Chondrocyte (in vitro differentiated cells): ENCODE data around the gene PACS2. TPM values are rescaled to one million over a fixed set of nuclear protein-coding genes. Genes with fewer than 3 reads are reported as not detected.
"Not testable (repeated sequence)": the region's sequence is repeated elsewhere in the genome, so short reads cannot be mapped to it uniquely, and the experiment has no call there.

ENCODE experiments used
- DNase-seq: peaks from one replicate; pipeline ENCODE4 v3.0.0; 2021; ENCODE audit warnings: mixed read lengths, low spot score
- H3K27ac Mint-ChIP-seq: one replicate; pipeline ENCODE4 v1.8.0; 2021; ENCODE audit warnings: mild to moderate bottlenecking, moderate library complexity, mixed read lengths; ENCODE audit not compliant: unreplicated experiment
- H3K27me3 Mint-ChIP-seq: 2 replicates; pipeline ENCODE4 v1.8.0; 2021; ENCODE audit warnings: low read depth, mixed read lengths
- H3K36me3 Mint-ChIP-seq: 2 replicates; pipeline ENCODE4 v1.8.0; 2021; ENCODE audit warnings: low read depth, mixed read lengths
- H3K4me1 Mint-ChIP-seq: 2 replicates; pipeline ENCODE4 v1.8.0; 2021; ENCODE audit warnings: low read depth, mild to moderate bottlenecking, mixed read lengths
- H3K4me3 Mint-ChIP-seq: one replicate; pipeline ENCODE4 v1.8.0; 2021; ENCODE audit warnings: mild to moderate bottlenecking, moderate library complexity, mixed read lengths; ENCODE audit not compliant: unreplicated experiment
- H3K9me3 Mint-ChIP-seq: 2 replicates; pipeline ENCODE4 v1.8.0; 2021; ENCODE audit warnings: low read depth, mixed read lengths
- total RNA-seq: library from RNA; stranded (reverse); gene quantifications from 3 replicates; pipeline ENCODE4 v1.2.1, GENCODE V29; 2021
- TF ChIP-seq, protein P1 (sequence below): fragments of 200-600 bp; sonication (generic); IDR thresholded peaks from 2 replicates; pipeline ENCODE4 v1.5.0; 2021; ENCODE audit warnings: antibody characterized with exemption, mild to moderate bottlenecking, moderate library complexity

The PACS2 gene
- total RNA-seq, 1 donor from 2014 or later = 82.6 TPM

DNA sequence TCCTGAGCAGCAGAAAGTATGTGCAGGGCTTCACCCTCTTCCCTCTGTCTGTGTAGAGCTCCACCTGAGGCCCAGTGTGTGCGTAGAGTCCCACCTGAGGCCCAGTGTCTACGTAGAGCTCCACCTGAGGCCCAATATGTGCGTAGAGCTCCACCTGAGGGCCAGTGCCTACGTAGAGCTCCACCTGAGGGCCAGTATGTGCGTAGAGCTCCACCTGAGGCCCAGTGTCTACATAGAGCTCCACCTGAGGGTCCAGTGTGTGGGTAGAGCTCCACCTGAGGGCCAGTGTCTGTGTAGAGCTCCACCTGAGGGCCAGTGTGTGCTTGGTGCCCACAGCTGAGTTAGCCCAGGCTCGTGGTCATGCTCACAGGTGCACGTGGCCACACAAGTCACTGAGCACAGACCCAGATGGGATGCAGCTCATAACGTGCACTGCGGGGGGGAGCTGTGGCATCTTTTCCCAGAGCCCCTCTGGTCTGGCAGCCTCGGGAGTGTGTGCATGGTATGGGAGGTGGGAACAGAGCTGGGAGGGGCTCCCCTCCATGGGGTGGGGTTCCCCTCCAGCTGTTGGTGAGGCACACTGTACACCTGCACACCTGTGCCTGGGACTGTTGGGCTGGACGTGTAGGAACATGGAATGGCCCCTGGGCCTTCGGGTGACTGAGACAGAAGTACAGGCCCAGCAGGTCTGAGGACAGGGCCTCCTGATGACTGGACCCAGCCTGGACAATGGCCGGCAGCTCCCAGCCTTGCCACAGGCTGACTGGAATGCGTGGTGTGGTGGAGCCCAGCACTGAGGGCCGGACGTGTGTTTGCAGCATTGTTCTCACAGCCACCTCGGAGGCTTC is 20.1 kb downstream of the PACS2 start:
- no peak for DNase-seq
- peaks cover 20% of the 10 kb centered on the region for H3K4me1 Mint-ChIP-seq
- TF ChIP-seq, protein P1, sequence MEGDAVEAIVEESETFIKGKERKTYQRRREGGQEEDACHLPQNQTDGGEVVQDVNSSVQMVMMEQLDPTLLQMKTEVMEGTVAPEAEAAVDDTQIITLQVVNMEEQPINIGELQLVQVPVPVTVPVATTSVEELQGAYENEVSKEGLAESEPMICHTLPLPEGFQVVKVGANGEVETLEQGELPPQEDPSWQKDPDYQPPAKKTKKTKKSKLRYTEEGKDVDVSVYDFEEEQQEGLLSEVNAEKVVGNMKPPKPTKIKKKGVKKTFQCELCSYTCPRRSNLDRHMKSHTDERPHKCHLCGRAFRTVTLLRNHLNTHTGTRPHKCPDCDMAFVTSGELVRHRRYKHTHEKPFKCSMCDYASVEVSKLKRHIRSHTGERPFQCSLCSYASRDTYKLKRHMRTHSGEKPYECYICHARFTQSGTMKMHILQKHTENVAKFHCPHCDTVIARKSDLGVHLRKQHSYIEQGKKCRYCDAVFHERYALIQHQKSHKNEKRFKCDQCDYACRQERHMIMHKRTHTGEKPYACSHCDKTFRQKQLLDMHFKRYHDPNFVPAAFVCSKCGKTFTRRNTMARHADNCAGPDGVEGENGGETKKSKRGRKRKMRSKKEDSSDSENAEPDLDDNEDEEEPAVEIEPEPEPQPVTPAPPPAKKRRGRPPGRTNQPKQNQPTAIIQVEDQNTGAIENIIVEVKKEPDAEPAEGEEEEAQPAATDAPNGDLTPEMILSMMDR = no peak
- no peak overlapping the region for H3K4me3 Mint-ChIP-seq
- H3K27ac Mint-ChIP-seq = no peak overlapping the region
- H3K36me3 Mint-ChIP-seq = peaks cover 3% of the 10 kb centered on the region
- no peaks in the 10 kb centered on the region for H3K27me3 Mint-ChIP-seq
- no peaks in the 10 kb centered on the region for H3K9me3 Mint-ChIP-seq

DNA sequence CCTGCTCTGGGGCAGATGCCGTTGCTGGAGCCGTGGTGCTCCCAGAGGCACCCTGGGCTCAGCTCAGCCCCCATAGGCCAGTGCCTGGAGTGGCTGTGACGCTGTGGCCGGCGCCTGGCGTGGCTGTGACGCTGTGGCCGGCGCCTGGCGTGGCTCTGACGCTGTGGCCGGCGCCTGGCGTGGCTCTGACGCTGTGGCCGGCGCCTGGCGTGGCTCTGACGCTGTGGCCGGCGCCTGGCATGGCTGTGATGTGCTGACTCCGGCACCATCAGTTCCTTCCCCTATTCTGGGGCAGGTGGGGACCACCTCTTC is 20.6 kb downstream of the PACS2 start:
- H3K27me3 Mint-ChIP-seq, H3K4me3 Mint-ChIP-seq, DNase-seq, H3K9me3 Mint-ChIP-seq, H3K27ac Mint-ChIP-seq, H3K36me3 Mint-ChIP-seq: not testable (repeated sequence)
- H3K4me1 Mint-ChIP-seq = peaks cover 20% of the 10 kb centered on the region

DNA sequence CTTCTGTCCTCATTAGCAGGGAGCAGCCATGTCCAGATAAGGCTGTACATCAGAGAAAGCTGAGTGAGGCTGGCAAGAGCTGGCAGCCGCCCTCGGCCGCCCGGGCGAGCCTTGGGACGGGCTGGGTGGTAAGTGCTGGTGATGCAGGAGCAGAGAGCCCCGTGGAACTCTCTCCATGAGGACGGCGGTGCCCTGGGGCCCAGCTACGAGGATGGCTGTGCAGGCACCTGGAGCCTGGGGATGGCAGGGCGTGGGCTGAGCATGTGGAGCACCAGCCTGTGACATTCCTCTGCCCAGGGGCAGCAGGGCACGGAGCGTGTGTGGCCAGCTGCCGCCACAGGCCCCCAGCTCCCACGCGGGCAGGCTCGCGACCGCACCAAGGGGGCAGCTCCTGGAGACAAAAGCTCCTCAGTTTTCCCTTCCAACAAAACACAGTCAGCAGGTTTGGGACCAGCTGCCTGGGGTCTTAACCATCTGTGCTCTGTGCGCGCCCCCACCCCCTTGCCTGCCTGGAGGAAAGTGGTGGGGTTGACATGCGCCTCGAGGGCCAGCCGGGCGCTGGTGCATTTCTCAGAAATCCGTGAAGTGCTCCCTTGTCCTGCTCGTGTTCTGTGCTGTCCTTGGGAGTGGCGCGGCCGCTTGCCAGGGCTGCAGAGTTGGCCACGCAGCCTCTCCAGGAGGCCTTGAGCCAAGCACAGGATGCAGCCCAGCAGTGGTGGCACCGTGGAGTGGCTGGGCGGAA is 21.4 kb downstream of the PACS2 start:
- Mint-ChIP-seq H3K9me3 (no peaks in the 10 kb centered on the region), H3K36me3 (peaks cover 3% of the 10 kb centered on the region), H3K27me3 (no peaks in the 10 kb centered on the region), H3K4me3 (no peak overlapping the region), H3K27ac (no peak overlapping the region), H3K4me1 (peaks cover 13% of the 10 kb centered on the region)
- TF ChIP-seq, protein P1 = no peak
- no peak for DNase-seq

DNA sequence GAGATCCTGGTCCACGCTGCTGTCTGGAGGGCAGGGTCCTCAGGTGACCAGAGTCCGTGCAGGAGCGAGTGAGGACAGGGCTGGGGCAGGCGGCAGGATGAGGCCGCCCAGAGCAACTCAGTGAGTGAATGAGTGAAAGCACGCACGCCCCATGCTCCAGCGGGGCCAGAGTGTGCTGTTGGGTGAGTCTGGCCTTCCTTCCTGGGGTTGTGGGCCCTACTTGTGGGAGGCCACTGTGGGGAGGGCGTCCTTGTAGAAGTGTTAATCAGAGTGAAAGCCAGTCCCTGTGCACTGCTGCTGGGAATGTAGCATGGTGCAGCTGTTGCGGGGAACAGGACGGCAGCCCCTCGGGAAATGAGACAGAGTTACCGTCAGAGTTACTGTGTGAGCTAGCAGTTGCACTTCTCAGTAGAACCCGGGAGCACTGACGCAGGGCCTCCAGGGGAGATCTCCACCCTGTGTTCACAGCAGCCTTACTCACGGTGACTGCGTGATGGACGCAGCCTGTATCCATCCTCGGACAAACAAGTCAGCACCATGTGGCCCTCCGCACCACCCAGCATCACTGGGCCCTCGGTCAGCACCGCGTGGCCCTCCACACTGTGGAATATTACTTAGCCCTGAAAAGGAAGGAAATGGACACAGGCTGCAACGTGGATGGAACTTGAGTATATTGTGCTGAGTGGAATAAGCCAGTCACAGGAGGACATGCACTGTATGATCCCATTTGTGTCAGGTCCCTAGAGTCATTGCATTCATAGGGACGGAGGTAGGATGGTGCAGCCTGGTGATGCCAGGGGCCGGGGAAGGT is 22.1 kb downstream of the PACS2 start:
- no peak for DNase-seq
- TF ChIP-seq, protein P1 = no peak
- Mint-ChIP-seq H3K9me3 (no peaks in the 10 kb centered on the region), H3K27ac (no peak overlapping the region), H3K27me3 (no peaks in the 10 kb centered on the region), H3K4me3 (no peak overlapping the region), H3K4me1 (peaks cover 15% of the 10 kb centered on the region), H3K36me3 (peaks cover 3% of the 10 kb centered on the region)

DNA sequence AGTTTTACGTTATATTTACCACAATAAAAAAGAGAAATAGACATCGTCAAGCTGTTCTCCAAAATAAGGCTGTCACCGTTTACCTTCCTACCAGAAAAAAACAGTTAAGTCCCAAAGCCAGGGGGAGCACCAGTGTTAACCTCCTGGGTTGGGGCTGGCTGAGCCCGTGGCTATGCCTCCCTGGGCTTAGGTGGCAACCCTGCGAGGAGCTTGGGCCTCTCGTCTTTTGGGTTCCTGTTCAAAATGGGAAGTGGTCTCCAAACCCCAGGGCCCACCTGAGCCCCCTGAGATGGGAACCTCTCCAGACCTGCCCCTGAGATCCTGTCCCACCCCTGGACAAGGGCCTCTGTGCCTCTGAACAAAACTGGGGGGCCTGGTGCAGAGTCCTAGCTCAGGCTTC is 22.9 kb downstream of the PACS2 start:
- DNase-seq = no peak
- no peak overlapping the region for H3K4me3 Mint-ChIP-seq
- H3K4me1 Mint-ChIP-seq = peaks cover 12% of the 10 kb centered on the region
- TF ChIP-seq, protein P1 = no peak
- H3K27me3 Mint-ChIP-seq = no peaks in the 10 kb centered on the region
- H3K27ac Mint-ChIP-seq = no peak overlapping the region
- no peaks in the 10 kb centered on the region for H3K9me3 Mint-ChIP-seq
- no peaks in the 10 kb centered on the region for H3K36me3 Mint-ChIP-seq
